AG04450 (cell line): Measurements from ENCODE around the gene WASF3. TPM values are rescaled to one million over a fixed set of nuclear protein-coding genes. Genes with fewer than 3 reads are reported as not detected.

Source experiments
- CTCF ChIA-PET: fragments of 300-600, 350-600 bp; formaldehyde crosslinking; extraction: SDS; loops from one replicate; lab custom pipeline; 2022; ENCODE audit warnings: antibody characterized with exemption, inconsistent platforms; lab: Charles Lee
- POLR2A ChIA-PET: fragments of 350-600 bp; formaldehyde crosslinking; extraction: SDS; loops from one replicate; lab custom pipeline; 2021; ENCODE audit warnings: antibody characterized with exemption, inconsistent platforms; lab: Yijun Ruan, JAX
- DNase-seq: peaks from one replicate; pipeline ENCODE4 v3.0.0-alpha.2; 2011; ENCODE audit warnings: low read depth, low spot score
- H3K27ac ChIP-seq: one replicate; pipeline ENCODE4 v1.5.1; 2012; ENCODE audit warnings: low read depth, low read length, control low read depth
- H3K27me3 ChIP-seq: one replicate; pipeline ENCODE4 v1.6.0; 2012; ENCODE audit warnings: low read length; ENCODE audit not compliant: control insufficient read depth, insufficient read depth
- H3K4me3 ChIP-seq: 2 replicates; pipeline ENCODE4 v1.5.1; 2011; ENCODE audit warnings: mild to moderate bottlenecking, low read depth, low read length, control low read depth
- H3K9me3 ChIP-seq: 2 replicates; pipeline ENCODE4 v1.5.1; 2012; ENCODE audit warnings: low read length; ENCODE audit not compliant: control insufficient read depth, insufficient read depth
- polyA plus RNA-seq: library from polyadenylated mRNA; depleted of rRNA; stranded (reverse); fragments of >200 nt; gene quantifications from 2 replicates; pipeline ENCODE4 v1.2.3, GENCODE V29; 2011
- TF ChIP-seq, protein P1 (sequence below): IDR thresholded peaks from 2 replicates; pipeline ENCODE4 v1.5.1; 2011; ENCODE audit warnings: low read depth, low read length, control low read depth, inconsistent platforms

The WASF3 gene
- polyA plus RNA-seq, 1 experiment, result 11.3 TPM

DNA sequence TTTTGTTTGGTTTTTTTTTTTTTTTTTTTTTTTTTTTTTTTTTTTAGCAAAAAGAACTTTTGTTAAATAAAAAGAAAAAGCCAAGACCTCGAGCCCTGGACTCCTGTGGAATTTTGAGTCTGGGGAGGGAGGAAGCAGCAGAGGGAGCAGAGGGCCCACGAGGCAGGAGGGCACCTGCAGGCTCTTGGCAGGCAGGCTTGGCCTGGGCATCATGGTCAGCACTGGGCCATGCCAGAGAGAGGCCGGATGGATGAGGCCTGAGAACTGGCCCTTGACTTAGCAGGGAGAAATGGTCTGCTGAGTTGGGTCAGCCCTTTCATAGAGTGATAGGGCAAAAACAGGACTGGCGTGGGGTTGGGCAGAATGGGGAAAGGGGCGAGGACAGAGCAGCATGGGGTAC lies 102.7 kb downstream of the WASF3 start:
- Histone ChIP-seq H3K4me3 (no peak overlapping the region), H3K27ac (no peak overlapping the region), H3K9me3 (no peaks in the 10 kb centered on the region), H3K27me3 (no peaks in the 10 kb centered on the region)
- CTCF ChIA-PET, result no interaction called here
- TF ChIP-seq, protein P1, sequence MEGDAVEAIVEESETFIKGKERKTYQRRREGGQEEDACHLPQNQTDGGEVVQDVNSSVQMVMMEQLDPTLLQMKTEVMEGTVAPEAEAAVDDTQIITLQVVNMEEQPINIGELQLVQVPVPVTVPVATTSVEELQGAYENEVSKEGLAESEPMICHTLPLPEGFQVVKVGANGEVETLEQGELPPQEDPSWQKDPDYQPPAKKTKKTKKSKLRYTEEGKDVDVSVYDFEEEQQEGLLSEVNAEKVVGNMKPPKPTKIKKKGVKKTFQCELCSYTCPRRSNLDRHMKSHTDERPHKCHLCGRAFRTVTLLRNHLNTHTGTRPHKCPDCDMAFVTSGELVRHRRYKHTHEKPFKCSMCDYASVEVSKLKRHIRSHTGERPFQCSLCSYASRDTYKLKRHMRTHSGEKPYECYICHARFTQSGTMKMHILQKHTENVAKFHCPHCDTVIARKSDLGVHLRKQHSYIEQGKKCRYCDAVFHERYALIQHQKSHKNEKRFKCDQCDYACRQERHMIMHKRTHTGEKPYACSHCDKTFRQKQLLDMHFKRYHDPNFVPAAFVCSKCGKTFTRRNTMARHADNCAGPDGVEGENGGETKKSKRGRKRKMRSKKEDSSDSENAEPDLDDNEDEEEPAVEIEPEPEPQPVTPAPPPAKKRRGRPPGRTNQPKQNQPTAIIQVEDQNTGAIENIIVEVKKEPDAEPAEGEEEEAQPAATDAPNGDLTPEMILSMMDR, result no peak
- POLR2A ChIA-PET, result interaction anchor here (0.6 kb wide), 1 partner anchor 426 kb away, joined by 4 read pairs; no protein-coding TSS in a partner anchor
- DNase-seq, result no peak

DNA sequence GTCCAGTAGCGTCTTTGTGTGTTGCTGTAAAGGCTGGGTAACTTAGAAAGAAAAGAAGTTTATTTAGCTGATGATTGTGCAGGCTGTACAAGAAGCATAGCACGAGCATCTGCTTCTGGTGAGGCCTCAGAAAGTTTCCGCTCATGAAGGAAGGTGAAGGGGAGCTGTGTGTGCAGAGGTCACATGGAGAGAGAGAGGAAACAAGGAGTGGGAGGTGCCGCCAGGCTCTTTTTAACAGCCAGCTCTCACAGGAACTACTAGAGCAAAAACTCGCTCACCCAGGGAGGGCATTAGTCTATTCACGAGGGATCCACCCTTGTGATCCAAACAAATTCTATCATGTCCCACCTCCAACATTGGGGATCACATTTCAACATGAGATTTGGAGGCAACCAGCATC lies 103.3 kb downstream of the WASF3 start:
- CTCF ChIA-PET, result interaction anchor here (0.6 kb wide), 1 partner anchor 406 kb away, joined by 3 read pairs; no protein-coding TSS in a partner anchor
- H3K9me3 ChIP-seq, result no peaks in the 10 kb centered on the region
- H3K27me3 ChIP-seq, result no peaks in the 10 kb centered on the region
- POLR2A ChIA-PET, result no interaction called here
- no peak overlapping the region for H3K4me3 ChIP-seq
- no peak overlapping the region for H3K27ac ChIP-seq
- TF ChIP-seq, protein P1, result no peak
- no peak for DNase-seq

DNA sequence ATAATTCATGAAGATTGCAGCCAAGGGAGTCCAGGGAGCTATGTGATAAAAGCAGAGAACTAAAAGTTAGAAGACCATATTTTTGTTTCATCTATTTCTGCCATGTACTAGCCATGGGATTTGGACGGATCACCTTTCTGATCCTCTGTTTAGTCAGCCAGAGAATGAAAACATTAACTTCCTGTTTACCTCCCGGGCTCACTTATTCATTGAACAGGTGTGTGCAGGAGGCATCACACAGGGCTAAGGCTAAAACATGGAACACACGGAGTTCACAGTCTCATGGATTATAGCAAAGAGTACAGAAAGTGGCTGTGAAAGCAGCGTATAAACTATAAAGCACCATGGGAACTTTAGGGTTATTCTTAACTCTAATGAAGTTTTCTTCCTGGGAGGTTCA lies 106.3 kb downstream of the WASF3 start:
- no peaks in the 10 kb centered on the region for H3K9me3 ChIP-seq
- ChIA-PET CTCF (interaction anchor here (1.5 to 3.8 kb wide), 2 partner anchors 35 to 167 kb away, joined by 4 to 11 read pairs; no protein-coding TSS in a partner anchor), POLR2A (no interaction called here)

DNA sequence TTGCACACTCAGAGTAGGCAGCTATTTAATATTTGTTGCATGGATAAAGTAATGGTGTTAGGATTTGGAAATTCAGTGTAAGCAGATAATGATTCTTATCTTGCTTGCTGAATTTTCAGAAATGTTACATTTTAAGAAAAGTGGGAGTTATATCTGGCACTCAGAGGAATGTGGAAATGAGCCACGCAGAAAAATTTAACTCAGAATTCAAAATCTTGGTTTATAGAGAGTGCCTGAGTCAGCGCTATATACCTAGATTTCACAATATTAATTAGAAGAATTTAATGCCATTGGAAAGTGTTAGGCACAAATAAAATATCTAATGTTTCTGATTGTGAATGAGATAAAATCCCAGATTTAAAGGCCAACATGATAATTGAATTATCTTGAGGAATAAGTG lies 106.8 kb downstream of the WASF3 start:
- TF ChIP-seq, protein P1, result no peak
- H3K9me3 ChIP-seq, result no peaks in the 10 kb centered on the region
- DNase-seq, result no peak
- H3K27ac ChIP-seq, result no peak overlapping the region
- H3K4me3 ChIP-seq, result no peak overlapping the region
- no peaks in the 10 kb centered on the region for H3K27me3 ChIP-seq
- CTCF ChIA-PET, result interaction anchor here (3.8 kb wide), 1 partner anchor 34 kb away, joined by 11 read pairs; no protein-coding TSS in a partner anchor
- POLR2A ChIA-PET, result no interaction called here

More for the DNA sequence above, 106.3 kb downstream of the WASF3 start:
- Histone ChIP-seq H3K4me3 (no peak overlapping the region), H3K27ac (no peak overlapping the region), H3K27me3 (no peaks in the 10 kb centered on the region)
- DNase-seq, result no peak
- TF ChIP-seq, protein P1, result no peak

DNA sequence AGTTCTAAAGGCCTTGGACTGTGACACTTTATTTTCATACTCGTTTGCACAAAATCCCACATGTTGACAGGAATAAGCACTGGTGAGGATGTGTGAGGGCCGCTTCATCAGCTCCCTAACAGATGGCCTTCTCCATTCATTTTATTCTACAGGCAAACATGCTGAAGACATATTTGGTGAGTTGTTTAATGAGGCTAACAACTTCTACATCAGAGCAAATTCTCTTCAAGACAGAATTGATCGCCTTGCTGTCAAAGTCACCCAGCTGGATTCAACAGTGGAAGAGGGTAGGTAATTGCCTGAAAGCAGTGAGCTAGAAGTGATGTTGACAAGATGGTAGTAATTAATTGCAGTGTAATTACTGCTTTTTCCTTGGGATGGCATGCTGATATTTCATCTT lies 107.4 kb downstream of the WASF3 start:
- Histone ChIP-seq H3K9me3 (no peaks in the 10 kb centered on the region), H3K4me3 (no peak overlapping the region), H3K27me3 (no peaks in the 10 kb centered on the region), H3K27ac (no peak overlapping the region)
- TF ChIP-seq, protein P1, result no peak
- ChIA-PET POLR2A (no interaction called here), CTCF (interaction anchor here (3.8 kb wide), 1 partner anchor 34 kb away, joined by 11 read pairs; no protein-coding TSS in a partner anchor)
- no peak for DNase-seq
